CD14-positive monocyte (primary cell): Measurements from ENCODE around the gene SH3PXD2A. TPM values are rescaled to one million over a fixed set of nuclear protein-coding genes. Genes with fewer than 3 reads are reported as not detected.

Experiments
- DNase-seq, 3 donors: peaks; one replicate each; pipeline ENCODE4 v3.0.0-alpha.2; 2011 to 2022
- H2AFZ ChIP-seq: 2 replicates; pipeline ENCODE4 v1.6.0; 2012; ENCODE audit warnings: mild to moderate bottlenecking, low read depth, low read length, inconsistent platforms; ENCODE audit not compliant: insufficient read depth, poor library complexity, severe bottlenecking
- H3K27ac ChIP-seq, 2 donors: 1 replicate in 1 of 2; 2 replicates in 1 of 2; pipeline ENCODE4 v1.5.1; 2012 to 2013; ENCODE audit warnings: low read length in 2 of 2, control low read depth in 1 of 2, inconsistent platforms in 1 of 2, low read depth in 1 of 2, mild to moderate bottlenecking in 1 of 2
- H3K27me3 ChIP-seq, 2 donors: one replicate each; pipeline versions ENCODE4 v1.6.0 to v1.6.1; 2011 to 2013; ENCODE audit warnings: low read length in 2 of 2; ENCODE audit not compliant: control insufficient read depth in 2 of 2, insufficient read depth in 2 of 2
- H3K36me3 ChIP-seq, 2 donors: replicated peaks in 1 of 2; 1 replicate in 1 of 2; 2 replicates in 1 of 2; pipeline versions ENCODE4 v1.5.1 to v1.6.1; 2012 to 2013; ENCODE audit warnings: low read length in 2 of 2, control low read depth in 1 of 2, inconsistent platforms in 1 of 2, mild to moderate bottlenecking in 1 of 2; ENCODE audit not compliant: insufficient read depth in 2 of 2, control insufficient read depth in 1 of 2
- H3K4me1 ChIP-seq, 2 donors: 1 replicate in 1 of 2; 2 replicates in 1 of 2; pipeline versions ENCODE4 v1.5.1 to v1.6.1; 2012 to 2013; ENCODE audit warnings: low read length in 2 of 2, control low read depth in 1 of 2, inconsistent platforms in 1 of 2, mild to moderate bottlenecking in 1 of 2, moderate library complexity in 1 of 2; ENCODE audit not compliant: insufficient read depth in 2 of 2, control insufficient read depth in 1 of 2
- H3K4me2 ChIP-seq: replicated peaks from 2 replicates; pipeline ENCODE3; 2012; ENCODE audit warnings: low read length, moderate library complexity, mild to moderate bottlenecking; ENCODE audit not compliant: poor library complexity, severe bottlenecking; ENCODE audit errors: extremely low read depth
- H3K4me3 ChIP-seq, 3 experiments: fragments of 200-600 bp in 1 of 3; sonication (generic) in 1 of 3; replicated peaks in 1 of 3; 1 replicate in 2 of 3; 2 replicates in 1 of 3; pipeline ENCODE4 v1.5.1; 2011 to 2013; ENCODE audit warnings: low read length in 3 of 3, mild to moderate bottlenecking in 3 of 3, control low read depth in 2 of 3, low read depth in 2 of 3, inconsistent platforms in 1 of 3, moderate library complexity in 1 of 3
- H3K79me2 ChIP-seq: 2 replicates; pipeline ENCODE4 v1.6.0; 2012; ENCODE audit warnings: mild to moderate bottlenecking, control low read depth, inconsistent platforms, low read length, moderate library complexity; ENCODE audit not compliant: insufficient read depth
- H3K9ac ChIP-seq: 2 replicates; pipeline ENCODE4 v1.6.0; 2017; ENCODE audit warnings: low read length, mild to moderate bottlenecking; ENCODE audit not compliant: insufficient read depth, poor library complexity, severe bottlenecking
- H3K9me3 ChIP-seq, 2 donors: replicated peaks in 1 of 2; 1 replicate in 1 of 2; 2 replicates in 1 of 2; pipeline versions ENCODE4 v1.5.1 to v1.6.1; 2012 to 2013; ENCODE audit warnings: low read length in 2 of 2, control low read depth in 1 of 2; ENCODE audit not compliant: control insufficient read depth in 1 of 2, insufficient read depth in 1 of 2
- H4K20me1 ChIP-seq: 2 replicates; pipeline ENCODE4 v1.6.0; 2012; ENCODE audit warnings: mild to moderate bottlenecking, low read length, control low read depth, moderate library complexity; ENCODE audit not compliant: insufficient read depth
- H3K27ac Mint-ChIP-seq, 7 donors: one replicate each; pipeline ENCODE4 v1.8.0; 2020; ENCODE audit warnings: mild to moderate bottlenecking in 7 of 7, mixed read lengths in 7 of 7, moderate library complexity in 6 of 7, inconsistent platforms in 2 of 7
- H3K27me3 Mint-ChIP-seq, 3 donors: one replicate each; pipeline ENCODE4 v1.8.0; 2021 to 2022; ENCODE audit warnings: low read depth in 3 of 3, mild to moderate bottlenecking in 3 of 3, mixed read lengths in 3 of 3, moderate library complexity in 3 of 3, inconsistent platforms in 1 of 3
- H3K36me3 Mint-ChIP-seq, 2 donors: one replicate each; pipeline ENCODE4 v1.8.0; 2020; ENCODE audit warnings: mixed read lengths in 2 of 2, inconsistent platforms in 1 of 2, mild to moderate bottlenecking in 1 of 2
- H3K4me1 Mint-ChIP-seq: one replicate; pipeline ENCODE4 v1.8.0; 2020; ENCODE audit warnings: mild to moderate bottlenecking, mixed read lengths
- H3K4me3 Mint-ChIP-seq, 2 donors: one replicate each; pipeline ENCODE4 v1.8.0; 2020; ENCODE audit warnings: mild to moderate bottlenecking in 2 of 2, mixed read lengths in 2 of 2, moderate library complexity in 1 of 2
- H3K9me3 Mint-ChIP-seq, 7 donors: one replicate each; pipeline ENCODE4 v1.8.0; 2020 to 2022; ENCODE audit warnings: mixed read lengths in 7 of 7, mild to moderate bottlenecking in 6 of 7, moderate library complexity in 6 of 7, inconsistent platforms in 2 of 7
- CTCF ChIP-seq: fragments of 200-600 bp; IDR thresholded peaks from one replicate; pipeline ENCODE4 v1.8.0; 2022; ENCODE audit warnings: antibody characterized with exemption, mild to moderate bottlenecking
- WGBS: methylation state at CpG from one replicate; pipeline ENCODE4 v1.1.5; 2013; ENCODE audit warnings: missing lambda C conversion rate; ENCODE audit not compliant: insufficient coverage; 5-methylcytosine and 5-hydroxymethylcytosine counted together
- intact Hi-C, 2 donors: fragments of 100-400 bp; cut with micrococcal nuclease; formaldehyde crosslinking; loops; one replicate each; pipeline versions ENCODE4 v1.15.0 to v1.15.1; 2023
- polyA plus RNA-seq, 3 donors: library from polyadenylated mRNA; depleted of rRNA in 1 of 3; unstranded in 2 of 3; stranded (reverse) in 1 of 3; fragments of 300-500 nt in 2 of 3; fragments of >200 nt in 1 of 3; fragmentation: Illumina TruSeq in 2 of 3; gene quantifications; 1 replicate in 2 of 3; 2 replicates in 1 of 3; pipeline ENCODE4 v1.2.3, GENCODE V29; 2012 to 2021

The SH3PXD2A gene
- polyA plus RNA-seq, 3 donors, result 0.01 to 0.76 (median 0.05) TPM

GRCh38 chr10:103783681-103784080, 71.7 kb downstream of the SH3PXD2A start:
- peaks cover 0 to 6% of the 10 kb centered on the region in 2 donors for H3K4me1 ChIP-seq
- H3K9ac ChIP-seq, result no peak overlapping the region
- H3K27ac Mint-ChIP-seq, result no peak overlapping the region
- no peaks in the 10 kb centered on the region for H3K9me3 ChIP-seq
- H3K36me3 Mint-ChIP-seq, result no peaks in the 10 kb centered on the region
- H3K27ac ChIP-seq, result no peak overlapping the region
- H3K79me2 ChIP-seq, result no peaks in the 10 kb centered on the region
- H3K27me3 ChIP-seq, result peaks cover 0 to 2% of the 10 kb centered on the region in 2 donors
- intact Hi-C loops, result no loop called here
- H3K4me2 ChIP-seq, result no peak overlapping the region
- H3K36me3 ChIP-seq, result no peaks in the 10 kb centered on the region
- H3K27me3 Mint-ChIP-seq, result peaks cover 18 to 23% (median 20%) of the 10 kb centered on the region in 3 donors
- TF ChIP-seq CTCF, result no peak
- H4K20me1 ChIP-seq, result no peaks in the 10 kb centered on the region
- H2AFZ ChIP-seq, result no peak overlapping the region
- peaks cover 0 to 5% (median 0%) of the 10 kb centered on the region in 7 donors for H3K9me3 Mint-ChIP-seq
- DNase-seq, result no peak
- no peak overlapping the region for H3K4me3 Mint-ChIP-seq
- WGBS, result 91% methylated on average over 4 of the region's 7 CpGs
- H3K4me3 ChIP-seq, result no peak overlapping the region
- peaks cover 12% of the 10 kb centered on the region for H3K4me1 Mint-ChIP-seq

DNA sequence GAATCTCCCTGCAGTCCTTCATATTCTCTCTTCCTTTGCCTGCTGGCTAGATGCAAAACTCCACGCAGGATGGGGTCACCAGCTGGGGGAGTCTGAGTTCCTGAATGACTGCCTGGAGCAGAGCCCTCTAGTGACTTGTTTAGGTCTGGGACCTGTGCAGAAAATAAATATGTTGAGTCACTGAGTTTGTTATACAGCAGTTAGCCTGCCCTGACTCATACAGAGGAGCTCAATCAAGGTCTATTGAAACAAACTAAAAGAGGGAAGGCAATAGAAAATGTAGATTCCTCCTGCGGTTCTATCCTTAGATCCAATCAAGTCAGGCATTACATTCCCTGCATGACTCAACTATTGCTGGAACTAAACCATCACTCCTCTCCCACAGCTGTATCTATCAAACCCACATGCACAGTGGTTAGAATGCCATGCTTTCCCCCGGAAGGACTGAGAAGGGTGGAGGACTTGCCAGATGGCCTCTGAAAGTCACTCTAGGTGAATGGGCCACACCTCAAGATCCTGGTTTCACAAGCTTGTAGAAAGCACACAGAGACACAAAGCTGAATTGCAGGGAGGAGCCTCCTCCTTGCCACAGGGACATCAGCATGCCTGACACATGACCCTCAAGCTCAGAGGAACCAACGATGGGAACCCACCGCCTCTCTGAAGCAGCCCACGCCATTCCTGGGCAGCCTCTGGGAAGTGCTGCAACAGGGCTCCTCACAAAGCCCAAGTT, 73.9 kb downstream of the SH3PXD2A start:
- Histone ChIP-seq H3K27me3 (peaks cover 0 to 2% of the 10 kb centered on the region in 2 donors), H3K9ac (no peak overlapping the region), H3K36me3 (no peaks in the 10 kb centered on the region), H3K4me1 (peaks cover 0 to 6% of the 10 kb centered on the region in 2 donors), H3K27ac (no peak overlapping the region), H2AFZ (no peak overlapping the region), H3K9me3 (no peaks in the 10 kb centered on the region), H3K4me2 (no peak overlapping the region), H4K20me1 (no peaks in the 10 kb centered on the region), H3K79me2 (no peaks in the 10 kb centered on the region), H3K4me3 (no peak overlapping the region)
- no peak for DNase-seq
- peaks cover 0 to 5% (median 0%) of the 10 kb centered on the region in 7 donors for H3K9me3 Mint-ChIP-seq
- H3K36me3 Mint-ChIP-seq, result no peaks in the 10 kb centered on the region
- TF ChIP-seq CTCF, result no peak
- H3K27ac Mint-ChIP-seq, result no peak overlapping the region
- H3K4me3 Mint-ChIP-seq, result no peak overlapping the region
- 89% methylated on average over 5 of the region's 6 CpGs for WGBS
- H3K27me3 Mint-ChIP-seq, result peaks cover 15 to 25% (median 22%) of the 10 kb centered on the region in 3 donors
- H3K4me1 Mint-ChIP-seq, result peaks cover 12% of the 10 kb centered on the region
- intact Hi-C loops, result no loop called here
